MM.1S (cell line): ENCODE data around the gene MAPK6.

ENCODE experiments used
- EZH2phosphoT487 ChIP-seq: fragments of 300-600 bp; sonication (generic); IDR thresholded peaks from 2 replicates; pipeline ENCODE4 v1.6.1; 2018; ENCODE audit warnings: antibody characterized with exemption, low read length
- TF ChIP-seq, protein P1 (sequence below): fragments of 300-600 bp; sonication (generic); IDR thresholded peaks from 2 replicates; pipeline ENCODE4 v1.5.1; 2016; ENCODE audit warnings: antibody characterized with exemption, low read length, mixed read lengths

DNA sequence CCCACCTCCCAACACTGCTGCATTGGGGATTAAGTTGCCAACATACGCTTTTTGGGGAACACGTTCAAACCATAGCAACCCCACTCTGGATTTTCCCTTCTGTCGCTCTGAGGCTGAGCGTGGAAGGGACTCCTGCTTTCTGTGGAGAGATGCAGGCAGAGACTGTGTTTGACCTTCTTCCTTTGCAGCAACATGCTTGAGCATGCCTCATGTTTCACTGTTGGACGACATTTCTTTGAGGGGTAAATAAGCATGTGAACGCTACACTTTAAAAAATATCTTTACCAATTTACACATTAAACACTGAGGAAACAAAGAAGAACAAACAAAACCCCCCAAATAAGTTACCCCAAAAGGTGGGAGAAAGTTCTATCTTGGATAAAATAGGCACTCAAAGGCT lies 14.2 kb upstream of the MAPK6 start:
- TF ChIP-seq EZH2phosphoT487: no peak
- TF ChIP-seq, protein P1, sequence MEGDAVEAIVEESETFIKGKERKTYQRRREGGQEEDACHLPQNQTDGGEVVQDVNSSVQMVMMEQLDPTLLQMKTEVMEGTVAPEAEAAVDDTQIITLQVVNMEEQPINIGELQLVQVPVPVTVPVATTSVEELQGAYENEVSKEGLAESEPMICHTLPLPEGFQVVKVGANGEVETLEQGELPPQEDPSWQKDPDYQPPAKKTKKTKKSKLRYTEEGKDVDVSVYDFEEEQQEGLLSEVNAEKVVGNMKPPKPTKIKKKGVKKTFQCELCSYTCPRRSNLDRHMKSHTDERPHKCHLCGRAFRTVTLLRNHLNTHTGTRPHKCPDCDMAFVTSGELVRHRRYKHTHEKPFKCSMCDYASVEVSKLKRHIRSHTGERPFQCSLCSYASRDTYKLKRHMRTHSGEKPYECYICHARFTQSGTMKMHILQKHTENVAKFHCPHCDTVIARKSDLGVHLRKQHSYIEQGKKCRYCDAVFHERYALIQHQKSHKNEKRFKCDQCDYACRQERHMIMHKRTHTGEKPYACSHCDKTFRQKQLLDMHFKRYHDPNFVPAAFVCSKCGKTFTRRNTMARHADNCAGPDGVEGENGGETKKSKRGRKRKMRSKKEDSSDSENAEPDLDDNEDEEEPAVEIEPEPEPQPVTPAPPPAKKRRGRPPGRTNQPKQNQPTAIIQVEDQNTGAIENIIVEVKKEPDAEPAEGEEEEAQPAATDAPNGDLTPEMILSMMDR: no peak
